HG03565 (cell line): ENCODE data around the gene IFNA7.
"Not testable (repeated sequence)": the region's sequence is repeated elsewhere in the genome, so short reads cannot be mapped to it uniquely, and the experiment has no call there.

ENCODE experiments used
- ATAC-seq: cut with Tn5 transposase; IDR thresholded peaks from one replicate; pipeline ENCODE4 v1.9.1; 2021; ENCODE audit warnings: mild to moderate bottlenecking, moderate library complexity; ENCODE audit not compliant: unreplicated experiment

IFNA7 gene

DNA sequence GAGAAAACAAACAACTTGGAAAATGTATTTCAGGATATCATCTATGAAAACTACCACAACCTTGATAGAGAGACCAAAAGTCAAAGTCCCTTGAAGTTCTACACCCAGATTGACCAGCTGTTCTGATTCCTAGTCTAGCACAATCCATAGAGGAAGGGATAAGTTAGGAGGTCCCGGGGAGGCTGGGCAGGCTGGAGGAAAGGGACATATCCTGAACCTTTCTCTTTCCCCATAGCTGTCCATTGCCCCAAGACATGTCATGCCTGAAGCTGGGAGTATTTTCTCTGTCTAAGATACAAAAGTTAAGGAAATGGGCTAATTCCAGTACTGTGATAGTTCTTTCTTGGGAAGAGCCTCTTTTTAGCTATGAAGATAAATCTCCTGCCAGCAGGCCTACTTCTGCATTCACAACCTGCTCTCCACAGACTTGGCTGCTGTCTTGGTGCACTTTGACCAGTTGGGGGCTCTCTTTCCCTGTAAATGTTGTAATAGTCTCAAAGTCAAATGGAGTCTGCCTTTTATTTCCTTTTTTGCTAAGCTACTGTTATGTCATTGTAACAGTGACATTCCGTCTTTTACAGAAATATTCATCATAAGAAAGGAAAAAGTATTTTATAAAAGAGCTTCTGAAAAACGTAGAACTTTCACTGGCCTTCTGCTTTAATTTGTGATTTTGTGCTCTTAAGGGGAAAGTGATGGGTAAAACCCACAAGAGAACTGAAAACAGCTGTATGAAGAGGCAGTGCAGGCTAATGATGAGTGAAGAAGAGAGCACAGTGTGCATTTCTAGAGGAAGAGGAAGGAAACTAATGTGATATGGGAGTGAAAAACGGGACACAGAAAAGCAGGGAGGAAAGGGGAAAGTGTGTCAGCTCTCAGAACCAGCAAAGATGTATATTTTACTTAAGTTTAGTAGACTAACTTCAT, 18.9 kb downstream of the IFNA7 start:
- ATAC-seq, result peak; percentile 95

DNA sequence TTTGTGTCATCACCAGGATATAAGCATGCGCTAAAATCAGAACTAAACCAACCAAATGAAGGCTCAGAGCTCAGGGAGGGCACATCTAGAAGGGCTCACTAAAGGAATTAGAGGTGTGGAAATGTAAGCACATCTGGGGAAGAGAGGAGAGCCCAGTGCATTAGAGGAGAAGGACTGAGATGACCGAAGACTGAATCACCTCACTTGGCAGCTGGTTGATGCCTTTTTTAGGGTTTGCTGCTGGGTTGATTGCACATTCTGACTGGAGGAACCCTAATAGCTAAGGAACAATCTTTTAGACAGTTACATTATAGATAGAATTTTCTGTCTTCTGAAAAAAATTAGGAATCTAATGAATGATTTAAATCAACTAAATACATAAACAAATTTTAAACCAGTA, 27.3 kb downstream of the IFNA7 start:
- no peak for ATAC-seq

DNA sequence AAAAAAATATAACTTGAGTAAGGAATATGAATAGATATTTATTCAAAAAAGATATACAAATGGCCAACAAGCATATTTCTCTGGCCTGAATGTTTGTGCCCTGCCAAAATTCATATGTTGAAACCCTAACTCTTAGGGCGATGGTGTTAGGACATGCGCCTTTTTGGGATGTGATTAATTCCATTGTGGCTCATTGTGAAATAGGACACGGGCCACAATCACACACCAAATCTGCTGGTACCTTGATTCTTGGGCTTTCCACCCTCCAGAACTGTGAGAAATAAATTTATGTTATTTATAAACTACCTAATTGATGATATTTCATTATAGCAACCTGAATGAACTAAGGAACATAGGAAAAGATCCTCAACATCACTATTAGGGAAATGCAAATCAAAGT, 29.8 kb downstream of the IFNA7 start:
- ATAC-seq, result no peak

DNA sequence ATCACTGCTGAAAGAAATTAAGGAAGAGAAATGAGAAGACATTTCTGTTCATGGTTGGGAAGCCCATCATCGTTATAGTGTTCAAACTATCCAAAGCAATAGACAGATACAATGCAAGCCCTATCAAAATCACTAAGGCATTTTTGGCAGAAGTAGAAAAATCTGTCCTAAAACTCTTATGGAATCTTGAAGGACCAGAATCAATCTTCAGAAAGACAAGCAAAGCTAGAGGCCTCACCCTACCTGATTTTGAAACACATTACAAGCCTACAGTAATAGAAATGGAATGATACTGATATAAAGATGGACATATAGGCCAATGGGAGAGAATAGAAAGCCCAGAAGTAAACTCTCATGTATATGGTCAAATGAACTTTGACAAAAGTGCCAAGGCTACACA, 30.7 kb downstream of the IFNA7 start:
- no peak for ATAC-seq

DNA sequence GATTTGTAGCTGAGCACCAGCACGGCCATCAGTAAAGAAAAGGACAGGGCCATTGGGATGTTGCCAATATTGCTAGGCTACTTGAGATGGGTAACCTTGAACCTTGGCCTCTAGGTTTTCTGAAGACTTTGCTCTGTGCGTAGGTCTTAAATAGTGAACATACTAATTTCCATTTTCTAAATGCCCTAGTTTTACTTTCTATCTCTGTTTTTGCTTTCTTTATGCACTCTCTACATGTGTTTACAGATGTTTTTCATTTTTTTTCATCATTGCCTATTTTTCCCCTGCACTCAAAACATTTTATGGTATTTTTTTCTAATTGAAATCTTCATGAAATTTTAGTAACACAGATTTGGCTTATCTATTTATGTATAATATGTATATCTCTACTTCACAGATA, 35.4 kb downstream of the IFNA7 start, which contains the start of gene IFNA21:
Gene IFNA21 (minus strand): TSS at position 101 of the 400 bp plus-strand sequence. CDS start 48 bp downstream, at position 53.
- not testable (repeated sequence) for ATAC-seq

DNA sequence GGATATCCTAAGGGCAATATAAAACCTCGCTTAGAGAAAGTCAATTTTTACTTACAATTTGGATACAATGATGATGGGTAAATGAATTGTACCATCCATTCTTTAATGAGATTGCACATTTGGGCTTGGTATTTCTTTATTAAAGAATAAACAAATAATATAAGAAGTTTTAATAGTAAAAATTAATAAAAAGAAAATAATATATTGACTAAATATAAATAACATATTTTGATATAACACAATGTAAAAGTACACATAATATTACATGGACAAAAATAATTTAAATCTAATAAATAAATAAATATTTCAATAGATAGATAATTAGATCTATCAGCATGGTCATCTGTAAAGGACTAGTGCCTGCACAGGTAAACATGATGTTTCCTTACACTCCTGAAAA, 36.5 kb downstream of the IFNA7 start:
- no peak for ATAC-seq

DNA sequence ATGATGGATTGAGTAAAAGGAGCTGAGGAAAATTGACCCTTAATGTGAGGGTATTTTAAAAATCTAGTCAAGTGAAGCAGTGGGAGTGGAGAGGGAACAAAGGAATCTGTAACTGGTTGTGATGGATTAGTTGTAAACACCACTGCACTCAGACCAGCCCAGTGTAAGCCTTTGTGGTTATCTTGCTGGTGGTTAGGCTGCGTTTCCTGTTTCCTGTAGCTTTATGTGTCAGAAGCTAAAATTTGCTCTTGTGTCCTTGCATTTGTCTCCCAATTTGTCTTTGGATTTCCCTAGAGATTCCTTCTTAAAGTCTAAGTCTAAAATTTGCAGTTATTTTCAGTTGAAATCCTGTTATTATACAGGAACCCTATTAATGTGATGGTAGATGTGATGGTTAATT, 41.8 kb downstream of the IFNA7 start:
- peak; percentile 96 for ATAC-seq

DNA sequence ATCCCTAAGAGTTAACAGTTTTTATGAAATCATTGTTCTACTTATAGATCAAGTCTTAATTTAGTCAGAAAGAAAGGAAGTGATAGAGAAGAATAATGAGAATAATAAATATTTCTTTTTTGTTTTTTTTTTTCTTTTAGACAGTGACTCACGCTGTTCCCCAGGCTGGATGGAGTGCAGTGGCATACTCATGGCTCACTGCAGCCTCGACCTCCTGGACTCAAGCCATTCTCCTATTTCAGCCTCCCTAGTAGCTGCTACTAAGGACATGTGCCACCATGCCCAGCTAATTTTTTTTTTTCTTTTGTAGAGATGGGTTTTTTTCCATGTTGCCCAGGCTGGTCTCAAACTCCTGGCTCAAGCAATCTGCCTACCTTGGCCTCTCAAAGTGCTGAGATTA, 46.5 kb downstream of the IFNA7 start:
- ATAC-seq, result no peak

DNA sequence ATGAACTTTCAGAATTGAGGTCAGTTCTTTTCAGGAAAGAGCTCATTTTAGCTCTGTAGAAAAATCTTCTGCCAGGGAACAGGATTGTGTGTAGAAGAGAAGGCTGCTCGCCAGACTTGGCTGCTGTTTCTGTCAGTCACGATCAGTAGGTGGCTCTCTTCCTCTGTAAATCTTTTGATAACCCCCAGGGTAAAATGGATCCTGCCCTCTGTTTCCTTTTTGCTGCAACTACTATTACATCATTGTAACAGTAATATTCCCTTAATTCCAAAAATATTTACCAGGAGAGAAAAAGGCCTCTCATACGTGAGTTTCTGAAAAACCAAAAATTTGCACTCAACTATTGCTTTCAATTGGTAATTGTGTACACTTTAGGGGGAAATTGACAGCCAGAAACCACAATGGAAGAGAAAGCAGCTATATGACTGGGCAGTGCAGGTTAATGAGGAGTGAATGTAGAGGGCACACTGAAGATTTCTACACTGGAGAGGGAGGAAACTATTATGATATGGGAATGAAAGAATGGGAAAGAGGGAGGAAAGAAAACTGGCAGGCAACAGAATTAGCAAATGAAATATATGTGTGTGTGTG, 47.9 kb downstream of the IFNA7 start:
- ATAC-seq, result peak; percentile 79

DNA sequence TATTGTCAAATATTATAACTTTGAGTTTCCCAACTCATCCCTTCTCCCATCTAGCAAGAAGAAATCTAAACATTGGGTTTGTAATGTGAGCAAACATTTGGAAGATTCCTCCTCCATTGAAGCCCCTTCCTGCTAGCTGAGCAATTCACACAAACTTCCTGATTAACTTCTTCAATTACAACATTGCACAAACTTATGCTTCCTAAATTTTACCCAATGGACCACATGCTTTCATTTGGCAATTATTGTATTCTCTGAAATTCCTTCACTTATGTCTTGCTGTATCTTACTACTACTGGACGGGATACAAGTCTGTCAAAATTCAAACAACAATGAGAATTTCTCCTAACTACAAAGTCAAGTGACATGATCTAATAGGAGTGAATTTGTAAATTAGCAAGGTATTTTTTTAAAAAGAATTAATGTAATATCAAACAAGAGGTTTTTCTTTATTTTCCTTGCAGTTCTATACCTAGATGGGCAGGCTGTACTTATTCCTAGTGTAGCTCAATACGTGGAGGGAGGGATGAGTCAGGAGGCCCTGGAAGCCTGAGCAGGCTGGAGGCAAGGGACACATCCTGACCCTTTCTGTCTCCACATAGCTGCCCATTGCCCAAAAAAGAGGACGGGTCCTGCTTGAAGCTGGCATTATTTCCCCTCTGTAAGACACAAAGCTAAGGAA, 48.5 kb downstream of the IFNA7 start:
- ATAC-seq, result no peak
